Measurements from ENCODE around the gene CLIC3.

DNA sequence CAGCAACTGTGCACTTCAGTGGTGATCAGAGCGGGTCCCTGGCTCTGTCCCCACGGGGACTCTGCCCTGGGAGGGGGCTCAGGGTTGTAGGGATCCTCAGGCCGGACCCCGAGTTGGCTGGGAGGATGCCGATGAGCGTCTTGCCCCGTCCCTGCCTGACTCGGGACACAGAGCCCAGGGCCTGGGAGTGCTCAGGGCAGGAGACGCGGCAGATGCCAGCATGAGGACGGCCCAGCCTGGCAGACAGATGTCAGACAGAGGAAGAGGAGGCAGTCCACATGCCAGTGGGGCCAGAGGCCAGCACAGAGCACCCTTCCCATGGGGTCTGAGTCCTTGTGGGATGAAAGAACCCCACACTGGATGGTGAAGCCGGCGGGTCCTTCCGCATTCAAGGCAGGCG is 33.0 kb downstream of the CLIC3 start:
- TF ChIP-seq POLR2AphosphoS5 (IDR thresholded peaks at IDR 0.05; ENCODE audit: low read depth, low read length) (no peak), POLR2A (IDR thresholded peaks at IDR 0.05; ENCODE audit: low read depth, low read length) (no peak)
